MM.1S (cell line): ENCODE results near the gene KLF6.
A peak's percentile ranks its signal among the peaks of the same experiment; 100 is the strongest.

Source experiments
- DNase-seq: peaks from one replicate; pipeline ENCODE4 v3.0.0-alpha.2; 2015
- H2AFZ ChIP-seq: fragments of 300-600 bp; sonication (generic); 2 replicates; pipeline ENCODE4 v1.6.0; 2016; ENCODE audit warnings: antibody characterized with exemption, low read length
- H3F3A ChIP-seq: fragments of 300-600 bp; sonication (generic); 2 replicates; pipeline ENCODE4 v1.6.1; 2016; ENCODE audit warnings: mild to moderate bottlenecking, antibody characterized with exemption, low read length, moderate library complexity, mixed read lengths; ENCODE audit not compliant: insufficient read depth
- H3K27ac ChIP-seq: fragments of 300-600 bp; sonication (generic); 2 replicates; pipeline ENCODE4 v1.5.1; 2016; ENCODE audit warnings: mild to moderate bottlenecking, low read length
- H3K27me3 ChIP-seq: fragments of 300-600 bp; sonication (generic); replicated peaks from 2 replicates; pipeline ENCODE4 v1.6.0; 2016; ENCODE audit warnings: low read length; ENCODE audit not compliant: insufficient read depth
- H3K36me3 ChIP-seq: fragments of 300-600 bp; sonication (generic); replicated peaks from 2 replicates; pipeline ENCODE4 v1.6.1; 2016; ENCODE audit warnings: mild to moderate bottlenecking, low read length, mixed read lengths; ENCODE audit not compliant: insufficient read depth
- H3K4me1 ChIP-seq: fragments of 300-600 bp; sonication (generic); 2 replicates; pipeline ENCODE4 v1.6.1; 2016; ENCODE audit warnings: low read length, mixed read lengths
- H3K4me2 ChIP-seq: fragments of 300-600 bp; sonication (generic); 2 replicates; pipeline ENCODE4 v1.6.0; 2016; ENCODE audit warnings: low read depth, low read length
- H3K4me3 ChIP-seq: fragments of 300-600 bp; sonication (generic); 2 replicates; pipeline ENCODE4 v1.5.1; 2016; ENCODE audit warnings: low read length, mixed read lengths
- H3K79me2 ChIP-seq: fragments of 300-600 bp; sonication (generic); 2 replicates; pipeline ENCODE4 v1.6.1; 2016; ENCODE audit warnings: mixed run types, low read length, mixed read lengths
- H3K9ac ChIP-seq: fragments of 300-600 bp; sonication (generic); 2 replicates; pipeline ENCODE4 v1.6.1; 2016; ENCODE audit warnings: low read length, mixed read lengths
- H3K9me2 ChIP-seq: fragments of 300-600 bp; sonication (generic); replicated peaks from 2 replicates; pipeline ENCODE4 v1.6.1; 2016; ENCODE audit warnings: mild to moderate bottlenecking, low read length, mixed read lengths; ENCODE audit not compliant: insufficient read depth
- H3K9me3 ChIP-seq: fragments of 300-600 bp; sonication (generic); replicated peaks from 2 replicates; pipeline ENCODE4 v1.6.1; 2016; ENCODE audit warnings: mild to moderate bottlenecking, low read length, mixed read lengths; ENCODE audit not compliant: insufficient read depth
- H4K20me1 ChIP-seq: fragments of 300-600 bp; sonication (generic); 2 replicates; pipeline ENCODE4 v1.6.1; 2016; ENCODE audit warnings: mild to moderate bottlenecking, low read length, moderate library complexity, mixed read lengths; ENCODE audit not compliant: insufficient read depth
- CTCF ChIP-seq: fragments of 300-600 bp; sonication (generic); IDR thresholded peaks from 2 replicates; pipeline ENCODE4 v1.5.1; 2016; ENCODE audit warnings: antibody characterized with exemption, low read length, mixed read lengths
- EZH2 ChIP-seq: fragments of 300-600 bp; sonication (generic); optimal IDR thresholded peaks from 2 replicates; pipeline ENCODE3; 2017; ENCODE audit warnings: low read depth, mild to moderate bottlenecking, antibody characterized with exemption, low read length, mixed read lengths
- EZH2phosphoT487 ChIP-seq: fragments of 300-600 bp; sonication (generic); IDR thresholded peaks from 2 replicates; pipeline ENCODE4 v1.6.1; 2018; ENCODE audit warnings: antibody characterized with exemption, low read length

The KLF6 gene

GRCh38 chr10:3758491-3758970, 26.5 kb downstream of the KLF6 start:
- no peaks in the 10 kb centered on the region for H4K20me1 ChIP-seq
- H3K4me3 ChIP-seq: no peak overlapping the region
- peak overlapping the region; percentile 62 for H3K4me2 ChIP-seq
- no peaks in the 10 kb centered on the region for H3K79me2 ChIP-seq
- no peaks in the 10 kb centered on the region for H3K36me3 ChIP-seq
- 0 out of 2 replicates have a peak, but pooled peaks cover 4% of the 10 kb centered on the region for H3K9me3 ChIP-seq
- H3F3A ChIP-seq: peaks cover 30% of the 10 kb centered on the region
- peak overlapping the region; percentile 11; the same call in 1 of the 2 replicates for H2AFZ ChIP-seq
- H3K27me3 ChIP-seq: no peaks in the 10 kb centered on the region
- H3K4me1 ChIP-seq: peaks cover 45% of the 10 kb centered on the region
- no peaks in the 10 kb centered on the region for H3K9me2 ChIP-seq
- DNase-seq: no peak
- peak overlapping the region; percentile 95 for H3K27ac ChIP-seq
- TF ChIP-seq EZH2 (no peak), CTCF (no peak), EZH2phosphoT487 (no peak)
- peak overlapping the region; percentile 52 for H3K9ac ChIP-seq

GRCh38 chr10:3757638-3758490, 27.1 kb downstream of the KLF6 start:
- no peaks in the 10 kb centered on the region for H3K9me2 ChIP-seq
- 0 out of 2 replicates have a peak, but pooled peaks cover 4% of the 10 kb centered on the region for H3K9me3 ChIP-seq
- H3K4me3 ChIP-seq: peak overlapping the region; percentile 10; the same call in 1 of the 2 replicates
- no peaks in the 10 kb centered on the region for H4K20me1 ChIP-seq
- TF ChIP-seq CTCF (no peak), EZH2 (no peak), EZH2phosphoT487 (no peak)
- H3F3A ChIP-seq: peaks cover 30% of the 10 kb centered on the region
- H3K36me3 ChIP-seq: no peaks in the 10 kb centered on the region
- DNase-seq: peak; percentile 88
- peak overlapping the region; percentile 52 for H3K9ac ChIP-seq
- peak overlapping the region; percentile 95 for H3K27ac ChIP-seq
- H3K27me3 ChIP-seq: no peaks in the 10 kb centered on the region
- H3K79me2 ChIP-seq: no peaks in the 10 kb centered on the region
- peak overlapping the region; percentile 62 for H3K4me2 ChIP-seq
- peak overlapping the region; percentile 11; the same call in 1 of the 2 replicates for H2AFZ ChIP-seq
- H3K4me1 ChIP-seq: peaks cover 45% of the 10 kb centered on the region

- Histone ChIP-seq H3K4me2 (peak overlapping the region; percentile 62), H3K4me1 (peaks cover 45% of the 10 kb centered on the region), H3K9ac (peak overlapping the region; percentile 52; the same call in 1 of the 2 replicates), H4K20me1 (no peaks in the 10 kb centered on the region), H3K79me2 (no peaks in the 10 kb centered on the region), H3K27me3 (no peaks in the 10 kb centered on the region), H2AFZ (peak overlapping the region; percentile 11), H3K9me3 (0 out of 2 replicates have a peak, but pooled peaks cover 4% of the 10 kb centered on the region), H3F3A (peaks cover 30% of the 10 kb centered on the region), H3K27ac (peak overlapping the region; percentile 95), H3K36me3 (no peaks in the 10 kb centered on the region), H3K9me2 (no peaks in the 10 kb centered on the region), H3K4me3 (no peak overlapping the region)
- peak; percentile 77 for DNase-seq
- TF ChIP-seq EZH2phosphoT487 (no peak), EZH2 (no peak), CTCF (no peak)
Observed at GRCh38 chr10:3757250-3757637, 27.8 kb downstream of the KLF6 start.
